Mammary epithelial cell (primary cell): ENCODE results near the gene P4HA1.

ENCODE experiments used
- CTCF ChIP-seq, 2 donors: IDR thresholded peaks in 1 of 2; conservative IDR thresholded peaks in 1 of 2; 2 replicates each; pipeline ENCODE4 v1.5.1; 2011 to 2012; ENCODE audit warnings: inconsistent platforms in 2 of 2, low read length in 2 of 2, mild to moderate bottlenecking in 2 of 2, control low read depth in 1 of 2, low read depth in 1 of 2; ENCODE audit not compliant: insufficient read depth in 1 of 2; ENCODE audit errors: extremely low read depth in 1 of 2
- EZH2 ChIP-seq: IDR thresholded peaks from 2 replicates; pipeline ENCODE4 v1.6.1; 2012; ENCODE audit warnings: low read length, inconsistent platforms, borderline replicate concordance

DNA sequence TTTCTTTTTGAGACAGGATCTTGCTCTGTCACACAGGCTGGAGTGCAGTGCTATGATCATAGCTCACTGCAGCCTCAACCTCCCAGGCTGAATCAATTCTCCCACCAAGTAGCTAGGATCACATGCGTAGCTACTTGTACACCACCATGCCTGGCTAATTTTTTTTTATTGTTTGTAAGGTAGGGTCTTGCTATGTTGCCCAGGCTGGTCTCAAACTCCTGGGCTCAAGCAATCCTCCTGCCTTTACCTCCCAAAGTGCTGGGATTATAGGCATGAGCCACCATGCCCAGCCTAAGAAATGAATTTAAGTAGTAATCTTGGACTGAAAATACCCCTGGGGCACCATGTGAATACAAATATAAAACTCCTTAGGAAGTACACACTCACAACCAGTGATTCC lies 19.4 kb upstream of the P4HA1 start:
- no peak for TF ChIP-seq EZH2
- no peak for TF ChIP-seq CTCF (conservative IDR thresholded peaks at IDR 0.05 in 1 of 2, IDR thresholded peaks at IDR 0.05 in 1 of 2; ENCODE audit: extremely low read depth in 1 of 2, insufficient read depth in 1 of 2, low read depth in 1 of 2, low read length in 2 of 2)
